Suprapubic skin (tissue), 3 donors: Measurements from ENCODE around the gene RNF223.

ENCODE experiments used
- CTCF ChIP-seq, 2 donors: fragments of 200-600 bp in 1 of 2; fragments of 450-650 bp in 1 of 2; sonication (generic) in 1 of 2; IDR thresholded peaks; one replicate each; pipeline ENCODE4 v1.5.1; 2016 to 2019; ENCODE audit warnings: antibody characterized with exemption in 2 of 2, mild to moderate bottlenecking in 1 of 2, moderate library complexity in 1 of 2
- POLR2A ChIP-seq, 2 donors: fragments of 450-650 bp; IDR thresholded peaks; one replicate each; pipeline ENCODE4 v1.6.1; 2017; ENCODE audit warnings: antibody characterized with exemption in 2 of 2, mild to moderate bottlenecking in 2 of 2, moderate library complexity in 2 of 2

GRCh38 chr1:1092149-1092855, 18.2 kb upstream of the RNF223 start:
- TF ChIP-seq CTCF (IDR thresholded peaks at IDR 0.05) = no peak
- TF ChIP-seq POLR2A (IDR thresholded peaks at IDR 0.05) = no peak
